Retina (tissue), 1 donor: ENCODE results near the gene NPPB.

ENCODE experiments used
- DNase-seq: peaks from one replicate; pipeline ENCODE4 v3.0.0-alpha.2; 2016

NPPB gene

DNA sequence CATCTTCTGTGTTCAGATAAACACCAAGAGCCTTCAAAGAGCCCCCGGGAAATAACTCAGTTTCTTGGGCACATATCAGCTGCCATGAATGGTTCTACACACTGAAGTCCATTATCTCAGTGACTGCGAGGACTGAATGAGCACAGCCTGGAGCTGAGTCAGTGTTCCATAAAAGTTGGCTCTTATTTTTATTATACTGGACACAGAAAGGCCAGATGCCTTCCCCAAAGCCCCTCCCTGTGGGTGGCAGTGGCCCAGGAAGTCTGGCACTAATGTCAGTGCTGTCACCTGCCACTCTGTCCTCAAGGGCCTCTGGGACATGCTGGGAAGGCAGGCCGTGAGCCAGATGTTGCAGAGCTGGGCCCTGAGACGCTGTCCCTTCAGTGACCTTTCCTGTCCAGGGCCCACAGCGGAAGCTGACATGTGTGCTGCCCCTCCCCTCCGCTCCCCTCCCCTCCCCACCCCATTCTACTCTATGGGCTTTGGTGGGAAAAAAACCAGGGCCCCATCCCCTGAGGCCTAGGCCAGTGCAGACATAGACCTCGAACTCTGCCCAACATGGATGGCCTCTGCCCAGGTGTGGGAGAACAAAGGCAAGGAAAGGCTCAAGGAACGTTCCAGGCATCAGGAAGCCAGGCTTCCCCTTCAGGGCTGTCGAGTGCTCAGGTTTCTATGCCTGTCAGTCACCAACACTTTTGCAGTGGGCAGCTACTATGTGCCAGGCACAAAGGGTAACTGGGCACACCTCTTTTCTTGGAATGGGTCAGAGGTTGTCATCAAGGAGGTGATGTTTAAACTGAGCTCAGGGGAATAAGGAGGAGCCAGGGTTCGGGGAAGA, 22.4 kb upstream of the NPPB start:
- DNase-seq, result peak; percentile 74

GRCh38 chr1:11880181-11880575, 21.4 kb upstream of the NPPB start:
- no peak for DNase-seq

DNA sequence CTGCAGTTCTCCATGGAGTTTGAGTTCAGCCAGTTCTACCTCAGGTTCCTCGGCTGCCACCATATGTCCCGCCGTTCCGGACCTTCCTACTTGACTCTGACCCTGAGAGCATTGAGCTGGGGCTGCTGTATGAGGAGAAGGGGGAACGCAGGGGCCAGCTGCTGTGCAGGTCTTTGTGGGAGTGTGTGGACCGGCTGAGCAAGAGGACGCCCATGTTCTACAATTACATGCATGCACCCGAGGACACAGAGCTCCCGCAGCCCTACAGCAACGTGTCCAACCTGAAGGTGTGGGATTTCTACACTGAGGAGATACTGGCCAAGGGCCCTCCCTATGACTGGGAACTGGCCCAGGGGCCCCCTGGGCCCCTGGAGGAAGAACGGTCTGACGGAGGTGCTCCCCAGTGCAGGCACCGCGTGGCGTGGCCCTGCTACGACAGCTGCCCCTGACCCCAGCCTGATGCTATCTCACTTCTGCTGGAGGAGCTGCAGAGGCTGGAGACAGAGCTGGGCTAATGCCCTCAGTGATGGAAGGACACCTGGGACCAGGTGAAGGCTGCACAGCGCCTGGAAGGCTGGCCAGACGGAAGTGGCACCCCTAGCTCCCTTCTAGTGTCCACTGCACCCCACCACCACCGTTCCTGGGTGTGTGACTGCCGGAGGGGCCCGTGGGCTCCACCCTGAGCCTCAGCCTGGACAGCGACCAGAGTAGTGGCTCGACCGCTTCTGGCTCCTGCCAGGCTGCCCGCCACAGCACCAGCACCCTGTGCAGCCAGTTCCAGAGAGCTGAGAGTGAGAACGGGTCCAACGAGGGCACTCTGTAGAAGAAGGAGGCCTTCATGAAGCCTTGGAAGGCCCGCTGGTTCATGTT, 20.8 kb upstream of the NPPB start:
- no peak for DNase-seq

DNA sequence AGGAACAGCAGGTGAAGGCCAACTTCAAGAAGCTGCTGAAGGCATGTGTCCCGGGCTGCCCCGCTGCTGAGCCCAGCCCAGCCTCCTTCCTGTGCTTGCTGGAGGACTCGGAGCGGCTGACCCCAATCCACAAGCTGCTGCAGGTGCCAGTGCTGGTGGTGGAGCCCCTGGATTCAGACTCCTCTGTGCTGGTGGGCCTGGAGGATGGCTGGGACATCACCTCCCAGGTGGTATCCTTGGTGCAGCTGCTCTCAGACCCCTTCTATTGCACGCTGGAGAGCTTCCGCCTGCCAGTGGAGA, 20.1 kb upstream of the NPPB start:
- no peak for DNase-seq

DNA sequence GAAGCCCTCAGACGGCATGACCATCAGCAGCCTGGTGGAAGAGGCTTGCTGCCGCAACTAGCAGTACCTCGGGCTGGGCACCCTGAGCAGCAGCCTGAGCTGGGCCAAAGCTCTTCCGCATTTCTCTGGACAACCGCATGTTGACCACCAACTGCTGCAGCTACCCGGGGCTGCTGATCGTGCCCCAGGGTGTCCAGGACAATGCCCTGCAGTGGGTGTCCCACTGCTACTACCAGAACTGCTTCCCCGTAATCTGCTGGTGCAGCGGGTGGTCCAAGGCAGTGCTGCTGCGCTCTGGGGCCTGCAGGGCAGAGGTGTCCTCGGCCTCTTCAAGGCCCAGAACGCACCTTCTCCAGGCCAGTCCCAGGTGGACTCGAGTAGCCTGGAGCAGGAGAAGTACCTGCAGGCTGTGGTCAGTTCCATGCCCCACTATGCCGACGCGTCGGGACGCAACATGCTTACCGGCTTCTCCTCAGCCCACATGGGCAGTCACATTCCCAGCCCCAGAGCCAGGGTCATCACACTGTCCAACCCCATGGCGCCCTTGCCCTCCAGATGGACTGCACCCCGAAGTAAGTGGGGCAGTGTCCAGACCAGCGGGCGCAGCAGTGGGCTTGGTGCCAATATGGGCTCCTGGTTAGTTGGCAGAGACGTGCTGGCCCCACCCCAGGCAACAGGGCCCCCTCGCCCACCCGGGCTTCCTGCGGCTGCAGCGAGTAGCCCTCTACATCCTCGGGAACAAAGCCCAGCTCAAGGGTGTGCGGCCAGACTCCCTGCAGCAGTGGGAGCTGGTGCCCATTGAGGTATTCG, 19.5 kb upstream of the NPPB start:
- no peak for DNase-seq

DNA sequence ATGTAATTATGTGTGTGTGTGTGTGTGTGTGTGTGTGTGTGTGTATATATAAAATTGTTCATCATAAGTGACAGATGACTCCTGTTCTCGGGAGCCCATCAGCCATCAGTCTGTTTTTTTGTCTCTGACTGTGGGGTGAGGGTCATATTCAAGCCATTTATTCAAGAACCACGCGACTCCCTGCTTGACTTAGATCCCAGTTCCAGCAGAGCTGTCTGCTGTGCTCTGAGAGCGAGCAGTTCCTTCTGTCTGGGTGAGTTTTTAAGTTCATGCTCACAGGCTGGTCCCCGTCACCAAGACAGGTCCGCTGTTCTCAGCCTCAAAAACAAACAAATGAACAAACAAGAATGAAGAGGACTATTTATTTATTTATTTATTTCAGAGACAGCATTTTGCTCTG, 18.3 kb upstream of the NPPB start:
- no peak for DNase-seq

DNA sequence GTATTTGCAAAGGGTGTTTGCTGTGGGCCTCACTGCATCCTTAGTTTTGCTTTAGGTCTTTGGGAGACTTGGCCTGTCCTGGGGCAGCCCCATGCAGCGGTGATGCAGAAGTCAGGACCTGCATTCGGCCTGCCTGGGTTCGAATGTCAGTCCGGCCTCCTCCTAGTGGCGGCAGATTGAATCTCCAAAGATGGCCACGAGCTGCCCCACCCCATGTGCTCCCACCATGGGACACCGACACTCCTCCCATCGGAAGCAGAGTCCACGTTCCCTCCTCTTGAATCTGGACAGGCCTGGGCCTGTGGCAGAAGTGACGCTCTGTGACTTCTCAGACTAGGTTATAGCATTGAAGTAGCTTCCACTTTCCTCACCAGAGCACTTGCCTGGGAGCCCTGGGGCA, 16.3 kb upstream of the NPPB start:
- DNase-seq, result no peak

GRCh38 chr1:11874624-11875023, 15.9 kb upstream of the NPPB start:
- no peak for DNase-seq

DNA sequence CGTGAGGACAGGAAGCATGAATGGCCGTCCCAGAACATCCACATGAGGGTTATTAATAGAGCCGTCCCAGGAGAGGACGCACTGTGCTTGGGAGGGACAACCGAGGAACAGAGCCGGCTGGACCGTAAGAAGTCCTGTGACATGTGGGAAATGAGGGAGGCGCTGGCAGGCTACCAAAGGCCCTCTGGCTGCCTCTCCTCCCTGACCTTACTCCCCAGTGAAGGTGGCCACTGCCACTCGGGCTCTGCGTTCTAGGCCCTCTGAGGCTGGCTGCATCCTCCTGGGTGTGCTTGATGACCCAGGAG, 15.5 kb upstream of the NPPB start:
- DNase-seq, result no peak

DNA sequence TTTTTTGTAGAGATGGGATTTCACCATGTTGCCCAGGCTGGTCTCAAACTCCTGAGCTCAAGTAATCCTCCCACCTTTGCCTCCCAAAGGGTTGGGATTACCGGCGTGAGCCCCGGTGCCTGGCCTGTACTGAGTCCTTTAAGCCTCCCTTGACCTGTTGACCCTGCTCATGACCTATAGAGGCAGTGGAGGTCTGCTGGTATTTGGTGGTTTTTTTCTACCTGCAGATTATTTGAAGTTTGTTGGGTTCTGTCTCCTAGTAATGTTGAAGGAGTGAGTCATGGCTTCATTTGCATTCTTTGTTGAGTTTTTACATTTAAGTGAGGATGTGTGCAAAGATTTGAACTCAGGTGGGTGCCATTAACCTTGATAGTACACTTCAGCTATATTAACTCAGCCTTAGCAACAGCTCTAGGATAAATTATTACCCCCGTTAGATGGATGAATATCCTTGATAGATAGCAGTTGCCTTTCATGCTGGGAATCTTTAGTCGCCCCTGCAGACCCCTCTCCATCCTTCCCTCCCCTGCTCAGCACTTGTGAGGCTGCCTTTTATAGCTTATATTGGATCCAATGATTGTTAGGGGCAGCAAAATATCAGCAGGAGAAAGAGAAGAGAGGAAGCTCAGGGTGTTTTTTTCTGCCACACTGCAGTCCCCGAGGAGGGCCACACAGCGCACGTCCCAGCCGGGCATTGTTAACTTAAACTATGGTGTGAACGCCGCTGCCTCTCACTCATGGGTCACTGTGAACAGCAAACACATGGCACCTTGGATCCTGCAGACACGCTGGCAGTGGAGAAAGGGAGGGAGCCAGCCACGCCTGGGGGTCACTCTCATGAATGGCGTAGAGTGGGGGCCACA, 14.9 kb upstream of the NPPB start:
- no peak for DNase-seq

- no peak for DNase-seq
Observed at GRCh38 chr1:11872545-11872944, 13.8 kb upstream of the NPPB start.

DNA sequence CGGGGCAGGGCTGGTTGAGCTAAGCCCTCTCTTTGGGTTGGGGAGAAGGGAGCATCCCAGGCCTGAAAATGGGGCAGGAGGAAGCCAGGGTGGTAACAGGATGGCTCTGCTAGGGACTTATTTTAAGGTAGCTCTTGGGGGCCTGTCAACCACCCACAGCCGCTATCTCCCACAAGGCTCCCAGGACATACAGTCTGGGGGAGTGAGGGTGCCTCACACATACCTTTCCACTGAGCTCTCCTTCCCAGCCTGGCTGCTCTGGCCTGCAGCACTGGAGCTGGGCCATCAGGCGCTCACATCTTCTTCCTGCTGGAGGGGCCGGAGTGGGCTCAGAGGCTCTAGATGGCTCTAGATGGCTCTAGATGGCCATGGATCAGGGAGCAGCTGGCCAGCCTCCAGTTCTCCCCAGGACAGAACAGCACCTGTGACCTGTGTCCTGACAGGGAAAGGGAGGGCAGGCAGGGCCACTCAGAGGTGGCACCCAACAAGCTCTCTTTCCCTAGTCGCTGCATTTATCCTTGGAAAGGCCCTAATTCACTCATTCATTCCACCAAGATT, 11.0 kb upstream of the NPPB start:
- DNase-seq, result no peak

GRCh38 chr1:11869104-11869503, 10.4 kb upstream of the NPPB start:
- no peak for DNase-seq

DNA sequence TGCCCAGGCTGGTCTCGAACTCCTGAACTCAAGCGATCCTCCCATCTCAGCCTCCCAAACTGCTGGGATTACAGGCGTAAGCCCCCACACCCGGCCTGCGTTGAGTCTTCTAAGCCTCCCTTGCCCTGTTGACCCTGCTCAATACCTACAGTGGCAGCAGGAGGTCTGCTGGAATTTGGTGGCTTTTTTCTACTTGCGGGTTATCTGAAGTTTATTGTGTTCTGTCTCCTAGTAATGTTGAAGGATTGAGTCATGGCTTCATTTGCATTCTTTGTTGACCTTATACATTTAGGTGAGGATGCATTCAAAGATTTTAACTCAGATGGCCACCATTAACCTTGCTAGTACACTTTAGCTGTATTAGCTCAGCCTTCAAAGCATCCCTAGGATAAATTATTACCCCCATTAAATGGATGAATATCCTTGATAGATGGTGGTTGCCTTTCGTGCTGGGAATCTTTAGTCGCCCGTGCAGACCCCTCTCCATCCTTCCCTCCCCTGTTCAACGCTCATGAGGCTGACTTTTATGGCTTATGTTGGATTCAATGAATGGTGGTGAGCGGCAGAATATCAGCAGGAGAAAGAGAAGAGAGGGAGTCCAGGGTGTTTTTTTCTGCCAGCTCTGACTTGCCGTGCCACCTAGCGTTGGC, 9.7 kb upstream of the NPPB start:
- DNase-seq, result no peak

DNA sequence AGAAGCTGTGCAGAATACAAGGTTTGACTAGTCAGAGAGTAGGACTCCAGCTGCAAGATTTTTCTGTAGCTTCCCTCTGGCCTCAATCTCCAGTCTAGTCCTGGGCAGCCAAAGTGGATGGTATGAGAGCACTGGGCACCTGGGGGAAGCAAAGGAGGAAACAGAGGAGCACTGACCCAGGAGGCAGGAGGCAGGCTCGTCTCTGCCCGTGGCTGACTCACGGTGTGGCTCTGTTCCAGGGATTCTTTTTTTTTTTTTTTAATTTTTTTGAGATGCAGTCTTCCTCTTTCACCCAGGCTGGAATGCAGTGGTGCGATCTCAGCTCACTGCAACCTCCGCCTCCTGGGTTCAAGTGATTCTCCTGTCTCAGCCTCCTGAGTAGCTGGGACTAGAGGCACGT, 4.1 kb upstream of the NPPB start:
- no peak for DNase-seq

- DNase-seq, result no peak
Observed at GRCh38 chr1:11860587-11860986, 1.8 kb upstream of the NPPB start.

- no peak for DNase-seq
Observed at GRCh38 chr1:11860083-11860482, 1.3 kb upstream of the NPPB start.

GRCh38 chr1:11858968-11859871, 475 bp upstream of the NPPB start:
- DNase-seq, result peak; percentile 70

GRCh38 chr1:11858158-11858557, 587 bp downstream of the NPPB start:
- DNase-seq, result no peak

GRCh38 chr1:11857164-11857851, 1.4 kb downstream of the NPPB start:
- no peak for DNase-seq
